GM18517 (cell line): ENCODE data around the gene OR2H2.
A peak's percentile ranks its signal among the peaks of the same experiment; 100 is the strongest.

Source experiments
- ATAC-seq: cut with Tn5 transposase; IDR thresholded peaks from one replicate; pipeline ENCODE4 v1.9.1; 2021; ENCODE audit warnings: mild to moderate bottlenecking, moderate library complexity; ENCODE audit not compliant: unreplicated experiment

OR2H2 gene

GRCh38 chr6:29584821-29585220, at the start of gene OR2H2:
OR2H2 (plus strand) TSS chr6:29585121; CDS start chr6:29587945, 2,824 bp downstream.
- no peak for ATAC-seq

- ATAC-seq: no peak
Measured at GRCh38 chr6:29537714-29538403, 47.1 kb upstream of the OR2H2 start.

GRCh38 chr6:29547573-29547972, 37.3 kb upstream of the OR2H2 start:
- ATAC-seq: no peak

- ATAC-seq: peak; percentile 85
Measured at GRCh38 chr6:29552512-29553051, 32.3 kb upstream of the OR2H2 start.

GRCh38 chr6:29553268-29554057, 31.5 kb upstream of the OR2H2 start:
- no peak for ATAC-seq

GRCh38 chr6:29554764-29555163, 30.2 kb upstream of the OR2H2 start:
- no peak for ATAC-seq

GRCh38 chr6:29557320-29557719, 27.6 kb upstream of the OR2H2 start:
- ATAC-seq: no peak

GRCh38 chr6:29558439-29559079, 26.4 kb upstream of the OR2H2 start:
- ATAC-seq: no peak

GRCh38 chr6:29559524-29560287, 25.2 kb upstream of the OR2H2 start, which contains the start of gene UBD:
UBD (minus strand) TSS chr6:29559732; CDS start chr6:29559701, 31 bp downstream.
- ATAC-seq: no peak

- no peak for ATAC-seq
Measured at GRCh38 chr6:29561091-29561490, 23.8 kb upstream of the OR2H2 start.

- ATAC-seq: no peak
Measured at GRCh38 chr6:29561606-29562181, 23.2 kb upstream of the OR2H2 start.

- ATAC-seq: no peak
Measured at GRCh38 chr6:29563435-29563965, 21.4 kb upstream of the OR2H2 start.

- no peak for ATAC-seq
Measured at GRCh38 chr6:29564875-29565274, 20.0 kb upstream of the OR2H2 start.

- ATAC-seq: no peak
Measured at GRCh38 chr6:29566856-29567255, 18.1 kb upstream of the OR2H2 start.

GRCh38 chr6:29567541-29567940, 17.4 kb upstream of the OR2H2 start:
- ATAC-seq: no peak

GRCh38 chr6:29567991-29568390, 16.9 kb upstream of the OR2H2 start:
- no peak for ATAC-seq

GRCh38 chr6:29576056-29576455, 8.9 kb upstream of the OR2H2 start:
- no peak for ATAC-seq

- ATAC-seq: no peak
Measured at GRCh38 chr6:29577544-29577943, 7.4 kb upstream of the OR2H2 start.

- ATAC-seq: no peak
Measured at GRCh38 chr6:29589423-29590048, 4.6 kb downstream of the OR2H2 start.
